Activated naive CD8-positive, alpha-beta T cell treated with anti-CD3 and anti-CD28 coated beads, Interleukin-2, amount 10 ng/mL, durations not matched to agents 7 days and 5 days (primary cell): ENCODE data around the gene NPSR1. TPM values are rescaled to one million over a fixed set of nuclear protein-coding genes. Genes with fewer than 3 reads are reported as not detected.
A peak's percentile ranks its signal among the peaks of the same experiment; 100 is the strongest.
"Not testable (repeated sequence)": the region's sequence is repeated elsewhere in the genome, so short reads cannot be mapped to it uniquely, and the experiment has no call there.

Source experiments
- ATAC-seq: fragments of 150-1000 bp; cut with Tn5 transposase; one replicate; pipeline ENCODE4 v1.10.0; 2021; ENCODE audit warnings: low read depth, moderate library complexity
- POLR2A ChIA-PET: fragments of 350-600 bp; sonication (Branson Sonifier 250); formaldehyde crosslinking; loops from one replicate; lab custom pipeline; 2021; ENCODE audit warnings: antibody characterized with exemption; lab: Charles Lee
- DNase-seq: peaks from one replicate; pipeline ENCODE4 v3.0.0; 2021
- H3K27ac Mint-ChIP-seq: one replicate; pipeline ENCODE4 v1.8.0; 2022; ENCODE audit warnings: mild to moderate bottlenecking, mixed read lengths
- H3K27me3 Mint-ChIP-seq: one replicate; pipeline ENCODE4 v1.8.0; 2022; ENCODE audit warnings: mild to moderate bottlenecking, moderate library complexity, mixed read lengths
- H3K36me3 Mint-ChIP-seq: one replicate; pipeline ENCODE4 v1.8.0; 2021; ENCODE audit warnings: mild to moderate bottlenecking, mixed read lengths
- H3K4me1 Mint-ChIP-seq: one replicate; pipeline ENCODE4 v1.8.0; 2021; ENCODE audit warnings: mixed read lengths
- H3K4me3 Mint-ChIP-seq: one replicate; pipeline ENCODE4 v1.8.0; 2022; ENCODE audit warnings: mild to moderate bottlenecking, moderate library complexity, mixed read lengths
- H3K9me3 Mint-ChIP-seq: one replicate; pipeline ENCODE4 v1.8.0; 2021; ENCODE audit warnings: mixed read lengths
- total RNA-seq, 2 experiments: library from RNA; stranded (reverse); gene quantifications; one replicate each; pipeline ENCODE4 v1.2.3, GENCODE V29; 2021

Gene NPSR1
- total RNA-seq, 2 experiments from 2014 or later = not detected

GRCh38 chr7:34858444-34858843 is 200.4 kb downstream of the NPSR1 start:
- H3K4me3 Mint-ChIP-seq, DNase-seq, ATAC-seq, H3K36me3 Mint-ChIP-seq, POLR2A ChIA-PET, H3K27ac Mint-ChIP-seq, H3K4me1 Mint-ChIP-seq, H3K27me3 Mint-ChIP-seq, H3K9me3 Mint-ChIP-seq: not testable (repeated sequence)

DNA sequence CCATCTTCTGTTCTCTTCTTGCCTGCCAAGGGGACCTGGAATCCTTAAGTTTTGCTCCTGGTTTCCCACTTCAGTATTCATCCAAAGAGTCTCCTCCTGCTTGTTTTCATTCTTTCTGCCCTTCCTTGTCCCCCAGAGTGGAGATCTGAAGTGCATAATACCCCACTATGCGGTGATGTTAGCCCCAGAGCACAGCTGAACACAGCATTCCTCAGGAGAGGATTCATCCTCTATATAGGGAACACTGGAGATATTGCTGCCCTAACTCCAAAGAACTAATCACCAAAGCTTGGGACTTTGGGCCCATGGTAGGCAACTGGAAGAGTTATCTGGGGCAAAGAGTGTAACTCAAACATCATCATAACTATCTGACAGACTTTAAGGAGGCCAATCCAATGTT is 201.3 kb downstream of the NPSR1 start:
- ATAC-seq, H3K4me3 Mint-ChIP-seq: not testable (repeated sequence)

GRCh38 chr7:34866222-34866621 is 208.2 kb downstream of the NPSR1 start:
- H3K4me1 Mint-ChIP-seq, H3K4me3 Mint-ChIP-seq, H3K9me3 Mint-ChIP-seq, H3K36me3 Mint-ChIP-seq, POLR2A ChIA-PET, ATAC-seq, DNase-seq, H3K27me3 Mint-ChIP-seq, H3K27ac Mint-ChIP-seq: not testable (repeated sequence)

More for the DNA sequence above, 201.3 kb downstream of the NPSR1 start:
- H3K9me3 Mint-ChIP-seq, H3K36me3 Mint-ChIP-seq, DNase-seq, POLR2A ChIA-PET, H3K4me1 Mint-ChIP-seq, H3K27me3 Mint-ChIP-seq, H3K27ac Mint-ChIP-seq: not testable (repeated sequence)

DNA sequence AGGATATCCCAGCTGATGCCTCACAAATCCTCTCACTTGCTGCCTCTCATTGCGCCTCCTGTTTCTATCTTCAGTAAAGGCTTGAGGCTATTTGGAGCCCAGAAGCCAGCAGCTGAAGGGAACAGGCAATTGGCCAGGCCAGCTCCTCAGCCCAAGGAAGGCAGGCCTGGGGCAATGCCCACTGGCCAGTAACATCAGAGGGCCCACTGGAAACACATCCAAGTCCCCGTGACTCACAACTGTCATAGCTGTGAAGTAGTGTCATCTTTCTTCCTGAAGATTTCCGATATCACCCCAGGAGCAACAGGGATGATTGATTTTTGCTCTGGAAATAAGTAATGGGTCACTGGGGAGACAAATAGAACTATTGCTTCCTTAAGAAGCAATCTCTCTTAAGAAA is 209.3 kb downstream of the NPSR1 start:
- H3K27ac Mint-ChIP-seq, POLR2A ChIA-PET, ATAC-seq, H3K27me3 Mint-ChIP-seq, H3K4me1 Mint-ChIP-seq, DNase-seq, H3K36me3 Mint-ChIP-seq, H3K4me3 Mint-ChIP-seq, H3K9me3 Mint-ChIP-seq: not testable (repeated sequence)

DNA sequence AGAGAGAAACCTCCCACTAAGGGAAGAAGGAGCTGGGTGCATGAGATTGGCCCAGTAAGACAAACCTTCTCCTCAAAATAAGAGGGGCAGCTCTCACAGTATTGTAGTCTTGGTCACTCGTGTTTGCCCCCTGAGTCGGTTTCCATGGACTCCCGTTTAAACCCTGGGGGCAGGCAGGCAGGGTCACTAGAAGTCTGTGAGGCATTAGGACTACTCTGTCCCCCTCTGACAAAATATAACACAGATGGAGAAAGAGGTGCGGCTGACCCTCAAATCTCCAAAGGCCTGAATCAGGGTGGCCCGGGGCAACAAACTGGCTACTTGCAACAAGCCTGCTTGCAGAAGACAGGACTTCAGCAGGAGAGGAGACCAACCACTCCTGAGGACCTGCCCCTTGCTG is 210.6 kb downstream of the NPSR1 start:
- POLR2A ChIA-PET, ATAC-seq, DNase-seq, H3K4me3 Mint-ChIP-seq, H3K4me1 Mint-ChIP-seq, H3K27ac Mint-ChIP-seq, H3K9me3 Mint-ChIP-seq, H3K27me3 Mint-ChIP-seq, H3K36me3 Mint-ChIP-seq: not testable (repeated sequence)

GRCh38 chr7:34869057-34869456 is 211.0 kb downstream of the NPSR1 start:
- DNase-seq (no peak), ATAC-seq (no peak)
- peaks cover 3% of the 10 kb centered on the region for H3K9me3 Mint-ChIP-seq
- no peaks in the 10 kb centered on the region for H3K36me3 Mint-ChIP-seq
- H3K27me3 Mint-ChIP-seq = no peaks in the 10 kb centered on the region
- POLR2A ChIA-PET = no interaction called here
- no peak overlapping the region for H3K4me3 Mint-ChIP-seq
- H3K4me1 Mint-ChIP-seq = no peaks in the 10 kb centered on the region
- H3K27ac Mint-ChIP-seq = no peak overlapping the region

DNA sequence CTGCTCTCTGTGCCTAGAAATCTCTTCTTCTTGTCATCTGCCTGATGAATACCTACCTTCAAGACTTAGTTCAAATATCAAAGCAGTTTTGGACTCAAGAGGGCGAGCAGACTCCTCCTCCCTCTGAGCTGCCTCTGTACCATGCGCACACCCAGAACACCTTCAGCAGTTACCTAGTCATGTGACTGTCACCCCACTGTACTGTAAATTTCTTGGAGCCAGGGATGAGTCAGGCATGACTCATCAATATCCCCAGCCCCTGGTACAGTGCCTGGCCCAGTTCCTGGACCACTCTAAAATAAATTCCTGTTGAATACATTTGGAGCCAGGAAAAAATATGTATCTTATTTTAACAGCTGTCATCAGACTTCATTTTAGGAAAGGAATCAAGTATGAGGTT is 212.0 kb downstream of the NPSR1 start:
- POLR2A ChIA-PET, DNase-seq, H3K4me1 Mint-ChIP-seq, H3K9me3 Mint-ChIP-seq, H3K27me3 Mint-ChIP-seq, H3K36me3 Mint-ChIP-seq, H3K4me3 Mint-ChIP-seq, H3K27ac Mint-ChIP-seq: not testable (repeated sequence)
- peak; percentile 36 for ATAC-seq

DNA sequence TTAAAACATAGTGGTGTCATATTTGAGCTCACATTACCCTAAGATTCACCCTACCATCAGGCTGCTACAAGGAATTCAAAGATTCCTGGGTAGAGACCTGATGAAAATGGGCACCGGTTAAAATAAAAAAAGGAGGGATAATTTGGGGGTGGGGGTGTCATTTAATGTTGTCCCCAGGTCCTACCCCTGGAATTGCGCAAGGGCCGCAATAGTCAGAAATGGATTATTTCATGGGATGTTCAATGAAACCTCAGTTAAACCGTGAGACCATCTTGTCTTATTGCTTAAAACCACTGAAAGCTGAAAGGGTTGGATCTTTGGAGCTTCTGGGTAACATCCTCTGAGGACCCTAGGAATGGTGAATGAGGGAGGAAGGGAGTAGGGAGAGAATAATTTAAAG is 216.3 kb downstream of the NPSR1 start:
- H3K4me1 Mint-ChIP-seq, H3K27ac Mint-ChIP-seq, H3K4me3 Mint-ChIP-seq, DNase-seq, H3K36me3 Mint-ChIP-seq, ATAC-seq, H3K27me3 Mint-ChIP-seq, H3K9me3 Mint-ChIP-seq, POLR2A ChIA-PET: not testable (repeated sequence)

DNA sequence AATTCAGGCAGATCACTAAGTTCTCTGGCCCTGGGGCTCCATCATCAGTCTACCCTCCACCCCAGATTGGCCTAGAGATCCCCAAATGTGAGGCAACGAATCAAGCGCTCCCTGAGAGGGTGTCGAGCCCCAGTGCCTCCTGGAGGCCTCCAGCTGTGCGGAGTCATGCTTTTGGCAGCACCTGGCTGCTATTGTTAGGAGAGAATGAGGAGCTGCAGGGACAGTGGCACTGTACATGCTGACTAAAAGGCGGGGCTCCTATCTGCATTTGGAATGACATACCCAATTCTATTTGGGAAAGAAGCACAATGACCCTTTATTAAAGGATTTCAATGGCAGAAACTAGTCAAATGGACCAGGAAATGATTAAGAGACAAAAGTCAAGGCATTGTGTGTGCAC is 217.5 kb downstream of the NPSR1 start:
- H3K27ac Mint-ChIP-seq = no peak overlapping the region
- DNase-seq (no peak), ATAC-seq (no peak)
- peaks cover 2% of the 10 kb centered on the region for H3K9me3 Mint-ChIP-seq
- POLR2A ChIA-PET = no interaction called here
- no peaks in the 10 kb centered on the region for H3K27me3 Mint-ChIP-seq
- no peaks in the 10 kb centered on the region for H3K4me1 Mint-ChIP-seq
- no peak overlapping the region for H3K4me3 Mint-ChIP-seq
- H3K36me3 Mint-ChIP-seq = no peaks in the 10 kb centered on the region

GRCh38 chr7:34878944-34879735 is 221.1 kb downstream of the NPSR1 start:
- H3K27me3 Mint-ChIP-seq, POLR2A ChIA-PET, H3K4me3 Mint-ChIP-seq, H3K4me1 Mint-ChIP-seq, H3K27ac Mint-ChIP-seq, DNase-seq, H3K36me3 Mint-ChIP-seq, ATAC-seq: not testable (repeated sequence)
- H3K9me3 Mint-ChIP-seq = peaks cover 13% of the 10 kb centered on the region

- Mint-ChIP-seq H3K4me3 (no peak overlapping the region), H3K9me3 (peaks cover 13% of the 10 kb centered on the region), H3K27me3 (no peaks in the 10 kb centered on the region), H3K36me3 (no peaks in the 10 kb centered on the region), H3K4me1 (no peaks in the 10 kb centered on the region), H3K27ac (no peak overlapping the region)
- POLR2A ChIA-PET = no interaction called here
- ATAC-seq (no peak), DNase-seq (no peak)
These were observed 221.9 kb downstream of the NPSR1 start for GRCh38 chr7:34879871-34880270.

DNA sequence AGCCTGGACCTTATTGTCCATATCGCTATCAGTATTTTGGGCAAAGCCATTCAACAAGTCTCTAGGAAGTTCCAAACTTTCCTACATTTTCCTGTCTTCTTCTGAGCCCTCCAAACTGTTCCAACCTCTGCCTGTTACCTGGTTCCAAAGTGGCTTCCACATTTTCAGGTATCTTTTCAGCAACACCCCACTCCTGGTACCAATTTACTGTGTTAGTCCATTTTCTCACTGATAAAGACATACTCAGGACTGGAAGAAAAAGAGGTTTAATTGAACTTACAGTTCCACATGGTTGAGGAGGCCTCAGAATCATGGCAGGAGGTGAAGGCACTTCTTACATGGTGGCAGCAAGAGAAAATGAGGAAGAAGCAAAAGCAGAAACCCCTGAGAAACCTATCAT is 225.8 kb downstream of the NPSR1 start:
- H3K27ac Mint-ChIP-seq, H3K4me1 Mint-ChIP-seq, H3K27me3 Mint-ChIP-seq, ATAC-seq, DNase-seq, H3K36me3 Mint-ChIP-seq, POLR2A ChIA-PET, H3K4me3 Mint-ChIP-seq: not testable (repeated sequence)
- H3K9me3 Mint-ChIP-seq = peaks cover 17% of the 10 kb centered on the region

GRCh38 chr7:34886856-34887255 is 228.8 kb downstream of the NPSR1 start:
- H3K36me3 Mint-ChIP-seq = no peaks in the 10 kb centered on the region
- no peak overlapping the region for H3K27ac Mint-ChIP-seq
- POLR2A ChIA-PET = no interaction called here
- ATAC-seq (no peak), DNase-seq (no peak)
- H3K4me3 Mint-ChIP-seq = no peak overlapping the region
- no peaks in the 10 kb centered on the region for H3K4me1 Mint-ChIP-seq
- H3K27me3 Mint-ChIP-seq = peaks cover 2% of the 10 kb centered on the region
- H3K9me3 Mint-ChIP-seq = peaks cover 15% of the 10 kb centered on the region

- H3K9me3 Mint-ChIP-seq = peaks cover 9% of the 10 kb centered on the region
- ATAC-seq (no peak), DNase-seq (no peak)
- no peaks in the 10 kb centered on the region for H3K4me1 Mint-ChIP-seq
- no peaks in the 10 kb centered on the region for H3K36me3 Mint-ChIP-seq
- H3K4me3 Mint-ChIP-seq = no peak overlapping the region
- H3K27ac Mint-ChIP-seq = no peak overlapping the region
- POLR2A ChIA-PET = no interaction called here
- H3K27me3 Mint-ChIP-seq = peaks cover 2% of the 10 kb centered on the region
These were observed 231.9 kb downstream of the NPSR1 start for GRCh38 chr7:34889951-34890350.
